GM12874 (cell line): ENCODE measurements around the gene CRYGN.

Source experiments
- CTCF ChIP-seq: IDR thresholded peaks from 2 replicates; pipeline ENCODE4 v1.5.1; 2011; ENCODE audit warnings: low read depth, mild to moderate bottlenecking, control low read depth, low read length, moderate library complexity; ENCODE audit not compliant: insufficient read depth

The CRYGN gene

GRCh38 chr7:151396328-151396970, 43.5 kb downstream of the CRYGN start:
- TF ChIP-seq CTCF, result no peak

GRCh38 chr7:151395036-151395367, 44.9 kb downstream of the CRYGN start:
- no peak for TF ChIP-seq CTCF

GRCh38 chr7:151394076-151395035, 45.6 kb downstream of the CRYGN start:
- TF ChIP-seq CTCF, result no peak

GRCh38 chr7:151393031-151393977, 46.6 kb downstream of the CRYGN start:
- no peak for TF ChIP-seq CTCF

- TF ChIP-seq CTCF, result no peak
Observed at GRCh38 chr7:151392426-151392825, 47.5 kb downstream of the CRYGN start.

- no peak for TF ChIP-seq CTCF
Observed at GRCh38 chr7:151392002-151392401, 47.9 kb downstream of the CRYGN start.

- no peak for TF ChIP-seq CTCF
Observed at GRCh38 chr7:151391358-151391730, 48.6 kb downstream of the CRYGN start.
